IPS DF 6.9 (cell line): ENCODE data around the gene ABHD1.
A peak's percentile ranks its signal among the peaks of the same experiment; 100 is the strongest.

Experiments used
- DNase-seq: peaks from one replicate; pipeline ENCODE4 v3.0.0-alpha.2; 2013; ENCODE audit warnings: low read depth, low spot score
- H3K27ac ChIP-seq: one replicate; pipeline ENCODE4 v1.5.1; 2013; ENCODE audit warnings: low read length, control low read depth
- H3K27me3 ChIP-seq: 2 replicates; pipeline ENCODE4 v1.6.1; 2013; ENCODE audit warnings: mild to moderate bottlenecking, low read length; ENCODE audit not compliant: control insufficient read depth, insufficient read depth
- H3K36me3 ChIP-seq: 2 replicates; pipeline ENCODE4 v1.6.1; 2013; ENCODE audit warnings: low read length; ENCODE audit not compliant: control insufficient read depth, insufficient read depth
- H3K4me1 ChIP-seq: 2 replicates; pipeline ENCODE4 v1.6.1; 2013; ENCODE audit warnings: low read length; ENCODE audit not compliant: control insufficient read depth, insufficient read depth
- H3K4me3 ChIP-seq: 2 replicates; pipeline ENCODE4 v1.5.1; 2013; ENCODE audit warnings: mild to moderate bottlenecking, low read length
- H3K9me3 ChIP-seq: 2 replicates; pipeline ENCODE4 v1.6.1; 2013; ENCODE audit warnings: low read length, inconsistent platforms; ENCODE audit not compliant: control insufficient read depth, insufficient read depth
- WGBS: extraction: QIAGEN DNeasy Blood & Tissue Kit; methylation state at CpG from one replicate; pipeline ENCODE4 v1.1.7; 2013; ENCODE audit warnings: mixed read lengths, missing lambda C conversion rate; ENCODE audit not compliant: insufficient read length, insufficient coverage; 5-methylcytosine and 5-hydroxymethylcytosine counted together

The ABHD1 gene

GRCh38 chr2:27081984-27082772, 41.4 kb upstream of the ABHD1 start:
- no peaks in the 10 kb centered on the region for H3K9me3 ChIP-seq
- H3K4me3 ChIP-seq = no peak overlapping the region
- H3K27me3 ChIP-seq = no peaks in the 10 kb centered on the region
- H3K36me3 ChIP-seq = no peaks in the 10 kb centered on the region; the same call in 1 of the 2 replicates
- WGBS = no CpG with 5 or more reads among the region's 38 CpGs
- H3K4me1 ChIP-seq = peaks cover 6% of the 10 kb centered on the region
- no peak for DNase-seq
- no peak overlapping the region for H3K27ac ChIP-seq

GRCh38 chr2:27082773-27083409, 40.7 kb upstream of the ABHD1 start:
- no peak overlapping the region for H3K4me3 ChIP-seq
- H3K36me3 ChIP-seq = no peaks in the 10 kb centered on the region; the same call in 1 of the 2 replicates
- peaks cover 6% of the 10 kb centered on the region for H3K4me1 ChIP-seq
- H3K27ac ChIP-seq = no peak overlapping the region
- no peaks in the 10 kb centered on the region for H3K9me3 ChIP-seq
- no peaks in the 10 kb centered on the region for H3K27me3 ChIP-seq
- WGBS = no CpG with 5 or more reads among the region's 27 CpGs
- no peak for DNase-seq

- Histone ChIP-seq H3K27me3 (no peaks in the 10 kb centered on the region), H3K9me3 (no peaks in the 10 kb centered on the region), H3K4me3 (no peak overlapping the region), H3K4me1 (no peaks in the 10 kb centered on the region; the same call in 1 of the 2 replicates), H3K27ac (no peak overlapping the region), H3K36me3 (no peaks in the 10 kb centered on the region; the same call in 1 of the 2 replicates)
- DNase-seq = no peak
- no CpG with 5 or more reads among the region's 20 CpGs for WGBS
Measured at GRCh38 chr2:27083410-27084296, 40.0 kb upstream of the ABHD1 start.

GRCh38 chr2:27084297-27085061, 39.1 kb upstream of the ABHD1 start:
- Histone ChIP-seq H3K4me1 (no peaks in the 10 kb centered on the region; the same call in 1 of the 2 replicates), H3K36me3 (no peaks in the 10 kb centered on the region; the same call in 1 of the 2 replicates), H3K27ac (no peak overlapping the region), H3K27me3 (no peaks in the 10 kb centered on the region), H3K4me3 (no peak overlapping the region), H3K9me3 (no peaks in the 10 kb centered on the region)
- no peak for DNase-seq
- no CpG with 5 or more reads among the region's 6 CpGs for WGBS

- Histone ChIP-seq H3K4me3 (peak overlapping the region; percentile 49; the same call in 1 of the 2 replicates), H3K27me3 (no peaks in the 10 kb centered on the region), H3K9me3 (no peaks in the 10 kb centered on the region), H3K27ac (no peak overlapping the region), H3K36me3 (no peaks in the 10 kb centered on the region; the same call in 1 of the 2 replicates), H3K4me1 (no peaks in the 10 kb centered on the region; the same call in 1 of the 2 replicates)
- no CpG with 5 or more reads among the region's 10 CpGs for WGBS
- DNase-seq = no peak
Measured at GRCh38 chr2:27085062-27085672, 38.4 kb upstream of the ABHD1 start.

- Histone ChIP-seq H3K4me1 (no peaks in the 10 kb centered on the region; the same call in 1 of the 2 replicates), H3K36me3 (no peaks in the 10 kb centered on the region; the same call in 1 of the 2 replicates), H3K4me3 (peak overlapping the region; percentile 49; the same call in 1 of the 2 replicates), H3K27me3 (no peaks in the 10 kb centered on the region), H3K27ac (no peak overlapping the region), H3K9me3 (no peaks in the 10 kb centered on the region)
- WGBS = no CpG with 5 or more reads among the region's 38 CpGs
- DNase-seq = no peak
Measured at GRCh38 chr2:27085673-27086089, 37.9 kb upstream of the ABHD1 start.

GRCh38 chr2:27086090-27086723, 37.4 kb upstream of the ABHD1 start:
- no CpG with 5 or more reads among the region's 81 CpGs for WGBS
- Histone ChIP-seq H3K36me3 (no peaks in the 10 kb centered on the region; the same call in 1 of the 2 replicates), H3K9me3 (no peaks in the 10 kb centered on the region), H3K4me3 (peak overlapping the region; percentile 49; the same call in 1 of the 2 replicates), H3K27me3 (no peaks in the 10 kb centered on the region), H3K27ac (no peak overlapping the region), H3K4me1 (no peaks in the 10 kb centered on the region; the same call in 1 of the 2 replicates)
- DNase-seq = no peak

- no peaks in the 10 kb centered on the region for H3K9me3 ChIP-seq
- no peaks in the 10 kb centered on the region; the same call in 1 of the 2 replicates for H3K36me3 ChIP-seq
- no CpG with 5 or more reads among the region's 54 CpGs for WGBS
- peak within 1 kb of the TSS; percentile 53; the same call in 1 of the 2 replicates for H3K4me3 ChIP-seq
- H3K4me1 ChIP-seq = no peaks in the 10 kb centered on the region
- H3K27me3 ChIP-seq = no peaks in the 10 kb centered on the region
- no peak within 1 kb of the TSS for H3K27ac ChIP-seq
- DNase-seq = no peak
Measured at GRCh38 chr2:27086724-27087593, 36.7 kb upstream of the ABHD1 start, which contains the start of gene KHK. Gene KHK, plus strand, starts transcription at chr2:27086772. Its CDS starts 488 bp downstream, at chr2:27087260.
